ENCODE results near the gene OR6S1. TPM values are rescaled to one million over a fixed set of nuclear protein-coding genes. Genes with fewer than 3 reads are reported as not detected.
"Not testable (repeated sequence)": the region's sequence is repeated elsewhere in the genome, so short reads cannot be mapped to it uniquely, and the experiment has no call there.

The OR6S1 gene
- total and polyA plus RNA-seq, 8 donors: not detected

DNA sequence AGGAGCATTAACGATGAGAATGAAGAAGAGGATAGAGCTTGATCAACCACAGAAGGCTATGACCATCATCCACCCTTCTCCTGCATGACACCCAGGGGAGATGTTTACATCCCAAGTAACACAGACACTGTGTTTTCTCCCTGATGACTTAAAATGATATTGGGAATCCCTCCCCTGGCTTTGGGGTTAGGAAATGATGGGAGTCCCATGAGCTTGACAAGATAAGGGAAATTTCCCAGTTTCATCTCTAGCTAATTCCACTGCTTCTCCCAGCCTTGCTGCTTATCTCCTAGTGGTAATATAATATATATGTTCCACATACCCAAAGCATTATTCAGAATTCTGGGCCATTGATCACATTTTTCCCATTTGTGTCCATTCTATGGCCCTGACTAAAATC, 4.0 kb upstream of the OR6S1 start:
- no peaks in the 10 kb centered on the region for H3K36me3 ChIP-seq
- TF ChIP-seq POLR2A (IDR thresholded peaks at IDR 0.05): no peak
- TF ChIP-seq, protein P1, sequence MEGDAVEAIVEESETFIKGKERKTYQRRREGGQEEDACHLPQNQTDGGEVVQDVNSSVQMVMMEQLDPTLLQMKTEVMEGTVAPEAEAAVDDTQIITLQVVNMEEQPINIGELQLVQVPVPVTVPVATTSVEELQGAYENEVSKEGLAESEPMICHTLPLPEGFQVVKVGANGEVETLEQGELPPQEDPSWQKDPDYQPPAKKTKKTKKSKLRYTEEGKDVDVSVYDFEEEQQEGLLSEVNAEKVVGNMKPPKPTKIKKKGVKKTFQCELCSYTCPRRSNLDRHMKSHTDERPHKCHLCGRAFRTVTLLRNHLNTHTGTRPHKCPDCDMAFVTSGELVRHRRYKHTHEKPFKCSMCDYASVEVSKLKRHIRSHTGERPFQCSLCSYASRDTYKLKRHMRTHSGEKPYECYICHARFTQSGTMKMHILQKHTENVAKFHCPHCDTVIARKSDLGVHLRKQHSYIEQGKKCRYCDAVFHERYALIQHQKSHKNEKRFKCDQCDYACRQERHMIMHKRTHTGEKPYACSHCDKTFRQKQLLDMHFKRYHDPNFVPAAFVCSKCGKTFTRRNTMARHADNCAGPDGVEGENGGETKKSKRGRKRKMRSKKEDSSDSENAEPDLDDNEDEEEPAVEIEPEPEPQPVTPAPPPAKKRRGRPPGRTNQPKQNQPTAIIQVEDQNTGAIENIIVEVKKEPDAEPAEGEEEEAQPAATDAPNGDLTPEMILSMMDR (IDR thresholded peaks at IDR 0.05): no peak
- TF ChIP-seq EP300 (IDR thresholded peaks at IDR 0.05): no peak
- TF ChIP-seq POLR2AphosphoS5 (IDR thresholded peaks at IDR 0.05): no peak
- H3K4me3 ChIP-seq: no peak overlapping the region
- H3K4me1 ChIP-seq: no peaks in the 10 kb centered on the region
- WGBS, 5 donors: 83 to 100% (median 96%) methylated on average over 1 of the region's 1 CpG
- no peaks in the 10 kb centered on the region for H3K9me3 ChIP-seq
- no peak overlapping the region for H3K27ac ChIP-seq
- peaks cover 0 to 37% (median 3%) of the 10 kb centered on the region in 3 donors for H3K27me3 ChIP-seq
- intact Hi-C loops (cut with DNase I; ENCODE audit: low total_unique reads): no loop called here
- no peak for DNase-seq

DNA sequence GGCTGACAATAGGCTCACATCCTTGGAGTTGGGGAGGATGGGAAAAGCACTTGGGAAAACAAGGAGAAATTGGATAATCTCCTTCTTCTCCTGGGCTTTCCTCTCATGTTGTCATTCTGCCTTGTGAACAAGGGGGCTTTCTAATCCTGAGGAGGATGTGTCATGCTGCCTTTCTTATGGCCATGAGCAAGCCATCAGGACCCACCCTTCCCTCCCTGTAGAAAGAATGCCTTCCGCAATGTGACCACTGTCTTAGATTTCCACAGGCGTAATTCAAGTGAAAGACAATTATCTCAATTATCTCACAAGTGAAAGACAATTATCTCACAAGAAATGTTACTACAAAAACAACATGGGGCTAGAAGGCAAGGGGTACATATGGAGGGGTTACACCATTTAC, 3.0 kb upstream of the OR6S1 start:
- intact Hi-C loops (cut with DNase I; ENCODE audit: low total_unique reads): no loop called here
- Histone ChIP-seq H3K36me3 (no peaks in the 10 kb centered on the region), H3K27ac (no peak overlapping the region), H3K4me1 (no peaks in the 10 kb centered on the region), H3K4me3 (no peak overlapping the region), H3K9me3 (no peaks in the 10 kb centered on the region), H3K27me3 (peaks cover 0 to 28% (median 0%) of the 10 kb centered on the region in 3 donors)
- DNase-seq: no peak
- TF ChIP-seq POLR2A (IDR thresholded peaks at IDR 0.05) (no peak), EP300 (IDR thresholded peaks at IDR 0.05) (no peak), POLR2AphosphoS5 (IDR thresholded peaks at IDR 0.05) (no peak)
- TF ChIP-seq, protein P1 (IDR thresholded peaks at IDR 0.05): no peak
- WGBS, 5 donors: 88 to 98% (median 95%) methylated on average over 2 of the region's 2 CpGs

DNA sequence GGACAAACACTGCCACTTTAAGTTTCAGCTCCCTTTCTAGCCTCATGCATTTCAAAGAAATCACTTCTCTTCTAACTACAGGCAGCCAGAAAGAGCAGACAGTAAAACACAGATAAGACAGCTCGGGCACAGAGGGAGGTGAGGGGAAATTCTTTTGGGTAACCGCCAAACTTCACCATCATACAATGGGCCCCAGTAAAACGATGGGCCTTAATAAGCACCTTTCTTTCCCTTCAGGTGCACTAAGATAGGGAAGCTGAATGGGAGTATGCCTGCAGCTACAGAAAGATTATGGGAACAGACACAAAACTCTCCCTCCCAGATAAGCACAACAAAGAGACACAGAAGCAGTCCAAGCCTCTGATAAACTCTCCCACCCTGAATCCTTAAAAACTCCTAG, 1.3 kb upstream of the OR6S1 start:
- H3K4me1 ChIP-seq; H3K4me3 ChIP-seq; H3K9me3 ChIP-seq; DNase-seq; H3K27ac ChIP-seq; H3K36me3 ChIP-seq; intact Hi-C loops (cut with DNase I; ENCODE audit: low total_unique reads): not testable (repeated sequence)
- WGBS, 5 donors: 18 to 30% (median 20%) methylated on average over 3 of the region's 3 CpGs
- peaks cover 0 to 30% (median 0%) of the 10 kb centered on the region in 3 donors for H3K27me3 ChIP-seq

DNA sequence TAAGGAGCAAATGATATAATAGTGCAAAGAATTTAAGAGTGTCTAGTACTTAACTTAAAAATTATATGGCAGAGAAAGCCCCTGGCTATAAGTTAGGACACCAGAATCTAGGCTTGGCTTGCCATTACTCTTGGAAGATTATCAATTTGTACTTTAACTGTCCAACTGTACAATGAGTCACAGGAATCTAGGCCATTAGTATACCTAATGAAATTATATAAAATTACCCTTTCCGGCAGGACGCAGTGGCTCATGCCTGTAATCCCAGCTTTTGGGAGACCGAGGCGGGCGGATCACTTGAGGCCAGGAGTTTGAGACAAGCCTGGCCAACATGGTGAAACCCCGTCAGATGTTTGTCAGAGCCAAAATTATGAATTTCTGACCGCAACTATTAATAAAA, 691 bp upstream of the OR6S1 start:
- no peak for DNase-seq
- WGBS, 5 donors: 87 to 95% (median 93%) methylated on average over 7 of the region's 7 CpGs

More for the DNA sequence above, 691 bp upstream of the OR6S1 start:
- TF ChIP-seq, protein P1 (IDR thresholded peaks at IDR 0.05): no peak
- TF ChIP-seq POLR2A (IDR thresholded peaks at IDR 0.05) (no peak), EP300 (IDR thresholded peaks at IDR 0.05) (no peak), POLR2AphosphoS5 (IDR thresholded peaks at IDR 0.05) (no peak)
- Histone ChIP-seq H3K27ac (no peak overlapping the region), H3K9me3 (no peaks in the 10 kb centered on the region), H3K27me3 (peaks cover 0 to 34% (median 0%) of the 10 kb centered on the region in 3 donors), H3K4me1 (no peaks in the 10 kb centered on the region), H3K4me3 (no peak overlapping the region), H3K36me3 (no peaks in the 10 kb centered on the region)
- intact Hi-C loops (cut with DNase I; ENCODE audit: low total_unique reads): no loop called here
